ENCODE measurements around the gene SLC4A11. TPM values are rescaled to one million over a fixed set of nuclear protein-coding genes. Genes with fewer than 3 reads are reported as not detected.

SLC4A11 gene
- under 0.01 TPM for total RNA-seq

- no peaks in the 10 kb centered on the region for H3K36me3 ChIP-seq (ENCODE audit: control insufficient read depth in 3 of 3, insufficient read depth in 3 of 3, low read length in 3 of 3)
- H3K4me1 ChIP-seq (ENCODE audit: control insufficient read depth in 3 of 3, insufficient read depth in 3 of 3, low read length in 3 of 3) = peaks cover 9 to 16% (median 10%) of the 10 kb centered on the region in 3 donors
- peak within 1 kb of the TSS; percentile 33 for H3K27ac ChIP-seq (ENCODE audit: low read depth, low read length)
- no peaks in the 10 kb centered on the region for H3K9me3 ChIP-seq (ENCODE audit: control insufficient read depth in 3 of 3, low read length in 3 of 3)
- peaks cover 25 to 62% (median 42%) of the 10 kb centered on the region in 3 donors for H3K27me3 ChIP-seq (ENCODE audit: control insufficient read depth in 3 of 3, insufficient read depth in 3 of 3, low read length in 3 of 3)
- peak within 1 kb of the TSS; percentile 60 to 70 (median 70) for H3K4me3 ChIP-seq (ENCODE audit: low read length in 3 of 3)
- peak within 1 kb of the TSS; percentile 43 to 69 (median 53) for H3K9ac ChIP-seq (ENCODE audit: low read depth in 1 of 3, low read length in 3 of 3)
Measured at GRCh38 chr20:3239026-3239866, at the start of gene SLC4A11. TSS of gene SLC4A11 (minus strand) at chr20:3239190. CDS start at chr20:3239137, 53 bp downstream.

- Histone ChIP-seq H3K4me3 (ENCODE audit: low read length in 3 of 3) (no peak overlapping the region), H3K9me3 (ENCODE audit: control insufficient read depth in 3 of 3, low read length in 3 of 3) (no peaks in the 10 kb centered on the region), H3K9ac (ENCODE audit: low read depth in 1 of 3, low read length in 3 of 3) (no peak overlapping the region), H3K27me3 (ENCODE audit: control insufficient read depth in 3 of 3, insufficient read depth in 3 of 3, low read length in 3 of 3) (no peaks in the 10 kb centered on the region), H3K36me3 (ENCODE audit: control insufficient read depth in 3 of 3, insufficient read depth in 3 of 3, low read length in 3 of 3) (peaks cover 61 to 64% (median 63%) of the 10 kb centered on the region in 3 donors), H3K4me1 (ENCODE audit: control insufficient read depth in 3 of 3, insufficient read depth in 3 of 3, low read length in 3 of 3) (no peaks in the 10 kb centered on the region), H3K27ac (ENCODE audit: low read depth, low read length) (no peak overlapping the region)
Measured at GRCh38 chr20:3283222-3283820, 44.3 kb upstream of the SLC4A11 start.

GRCh38 chr20:3282271-3283221 is 43.6 kb upstream of the SLC4A11 start:
- H3K4me3 ChIP-seq (ENCODE audit: low read length in 3 of 3) = no peak overlapping the region
- H3K9ac ChIP-seq (ENCODE audit: low read depth in 1 of 3, low read length in 3 of 3) = no peak overlapping the region
- H3K27ac ChIP-seq (ENCODE audit: low read depth, low read length) = no peak overlapping the region
- H3K36me3 ChIP-seq (ENCODE audit: control insufficient read depth in 3 of 3, insufficient read depth in 3 of 3, low read length in 3 of 3) = peaks cover 64 to 67% (median 65%) of the 10 kb centered on the region in 3 donors
- H3K4me1 ChIP-seq (ENCODE audit: control insufficient read depth in 3 of 3, insufficient read depth in 3 of 3, low read length in 3 of 3) = peaks cover 0 to 2% (median 0%) of the 10 kb centered on the region in 3 donors
- no peaks in the 10 kb centered on the region for H3K9me3 ChIP-seq (ENCODE audit: control insufficient read depth in 3 of 3, low read length in 3 of 3)
- no peaks in the 10 kb centered on the region for H3K27me3 ChIP-seq (ENCODE audit: control insufficient read depth in 3 of 3, insufficient read depth in 3 of 3, low read length in 3 of 3)

DNA sequence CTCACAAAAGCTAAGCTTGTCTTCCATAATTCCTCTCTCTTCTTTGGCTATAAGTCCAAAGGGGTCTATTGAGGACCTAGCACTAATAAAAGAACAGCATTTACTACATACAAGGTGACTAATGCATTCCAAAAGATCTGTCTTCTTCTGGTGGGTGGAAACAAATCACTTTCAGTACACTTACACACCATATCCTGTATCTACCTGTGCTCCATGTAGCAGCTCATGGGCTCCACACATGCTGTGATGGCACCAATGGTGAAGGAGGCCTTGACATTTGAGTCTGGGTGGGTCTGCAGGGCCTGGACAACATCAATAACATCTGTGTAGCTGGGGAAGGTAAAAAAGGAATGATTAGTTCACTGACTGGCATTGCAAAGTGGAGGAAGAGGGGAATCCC is 42.4 kb upstream of the SLC4A11 start:
- no peak overlapping the region for H3K27ac ChIP-seq (ENCODE audit: low read depth, low read length)

GRCh38 chr20:3279761-3280160 is 40.8 kb upstream of the SLC4A11 start:
- Histone ChIP-seq H3K27me3 (ENCODE audit: control insufficient read depth in 3 of 3, insufficient read depth in 3 of 3, low read length in 3 of 3) (no peaks in the 10 kb centered on the region), H3K9me3 (ENCODE audit: control insufficient read depth in 3 of 3, low read length in 3 of 3) (no peaks in the 10 kb centered on the region), H3K27ac (ENCODE audit: low read depth, low read length) (no peak overlapping the region), H3K4me3 (ENCODE audit: low read length in 3 of 3) (no peak overlapping the region), H3K4me1 (ENCODE audit: control insufficient read depth in 3 of 3, insufficient read depth in 3 of 3, low read length in 3 of 3) (peaks cover 10 to 27% (median 26%) of the 10 kb centered on the region in 3 donors), H3K9ac (ENCODE audit: low read depth in 1 of 3, low read length in 3 of 3) (no peak overlapping the region), H3K36me3 (ENCODE audit: control insufficient read depth in 3 of 3, insufficient read depth in 3 of 3, low read length in 3 of 3) (peaks cover 61 to 72% (median 69%) of the 10 kb centered on the region in 3 donors)

More for the DNA sequence above, 42.4 kb upstream of the SLC4A11 start:
- Histone ChIP-seq H3K4me3 (ENCODE audit: low read length in 3 of 3) (no peak overlapping the region), H3K27me3 (ENCODE audit: control insufficient read depth in 3 of 3, insufficient read depth in 3 of 3, low read length in 3 of 3) (no peaks in the 10 kb centered on the region), H3K36me3 (ENCODE audit: control insufficient read depth in 3 of 3, insufficient read depth in 3 of 3, low read length in 3 of 3) (peaks cover 63 to 67% (median 64%) of the 10 kb centered on the region in 3 donors), H3K4me1 (ENCODE audit: control insufficient read depth in 3 of 3, insufficient read depth in 3 of 3, low read length in 3 of 3) (peaks cover 0 to 11% (median 9%) of the 10 kb centered on the region in 3 donors), H3K9ac (ENCODE audit: low read depth in 1 of 3, low read length in 3 of 3) (no peak overlapping the region), H3K9me3 (ENCODE audit: control insufficient read depth in 3 of 3, low read length in 3 of 3) (no peaks in the 10 kb centered on the region)

GRCh38 chr20:3277686-3278465 is 38.9 kb upstream of the SLC4A11 start:
- Histone ChIP-seq H3K4me3 (ENCODE audit: low read length in 3 of 3) (no peak overlapping the region), H3K36me3 (ENCODE audit: control insufficient read depth in 3 of 3, insufficient read depth in 3 of 3, low read length in 3 of 3) (peaks cover 64 to 73% (median 70%) of the 10 kb centered on the region in 3 donors), H3K4me1 (ENCODE audit: control insufficient read depth in 3 of 3, insufficient read depth in 3 of 3, low read length in 3 of 3) (peaks cover 12 to 28% (median 26%) of the 10 kb centered on the region in 3 donors), H3K9me3 (ENCODE audit: control insufficient read depth in 3 of 3, low read length in 3 of 3) (no peaks in the 10 kb centered on the region), H3K27ac (ENCODE audit: low read depth, low read length) (no peak overlapping the region), H3K9ac (ENCODE audit: low read depth in 1 of 3, low read length in 3 of 3) (no peak overlapping the region), H3K27me3 (ENCODE audit: control insufficient read depth in 3 of 3, insufficient read depth in 3 of 3, low read length in 3 of 3) (no peaks in the 10 kb centered on the region)

- Histone ChIP-seq H3K27ac (ENCODE audit: low read depth, low read length) (no peak overlapping the region), H3K9me3 (ENCODE audit: control insufficient read depth in 3 of 3, low read length in 3 of 3) (no peaks in the 10 kb centered on the region), H3K9ac (ENCODE audit: low read depth in 1 of 3, low read length in 3 of 3) (no peak overlapping the region), H3K4me1 (ENCODE audit: control insufficient read depth in 3 of 3, insufficient read depth in 3 of 3, low read length in 3 of 3) (peaks cover 12 to 28% (median 26%) of the 10 kb centered on the region in 3 donors), H3K27me3 (ENCODE audit: control insufficient read depth in 3 of 3, insufficient read depth in 3 of 3, low read length in 3 of 3) (no peaks in the 10 kb centered on the region), H3K36me3 (ENCODE audit: control insufficient read depth in 3 of 3, insufficient read depth in 3 of 3, low read length in 3 of 3) (peaks cover 56 to 64% (median 62%) of the 10 kb centered on the region in 3 donors), H3K4me3 (ENCODE audit: low read length in 3 of 3) (no peak overlapping the region)
Measured at GRCh38 chr20:3276680-3277015, 37.7 kb upstream of the SLC4A11 start.

- H3K4me1 ChIP-seq (ENCODE audit: control insufficient read depth in 3 of 3, insufficient read depth in 3 of 3, low read length in 3 of 3) = peaks cover 12 to 28% (median 26%) of the 10 kb centered on the region in 3 donors
- no peak overlapping the region for H3K9ac ChIP-seq (ENCODE audit: low read depth in 1 of 3, low read length in 3 of 3)
- no peak overlapping the region for H3K4me3 ChIP-seq (ENCODE audit: low read length in 3 of 3)
- no peaks in the 10 kb centered on the region for H3K9me3 ChIP-seq (ENCODE audit: control insufficient read depth in 3 of 3, low read length in 3 of 3)
- peaks cover 53 to 63% (median 59%) of the 10 kb centered on the region in 3 donors for H3K36me3 ChIP-seq (ENCODE audit: control insufficient read depth in 3 of 3, insufficient read depth in 3 of 3, low read length in 3 of 3)
- no peaks in the 10 kb centered on the region for H3K27me3 ChIP-seq (ENCODE audit: control insufficient read depth in 3 of 3, insufficient read depth in 3 of 3, low read length in 3 of 3)
- H3K27ac ChIP-seq (ENCODE audit: low read depth, low read length) = no peak overlapping the region
Measured at GRCh38 chr20:3275966-3276679, 37.1 kb upstream of the SLC4A11 start.

Data from skeletal muscle tissue (tissue), 4 donors.